ENCODE measurements around the gene RIN3.

DNA sequence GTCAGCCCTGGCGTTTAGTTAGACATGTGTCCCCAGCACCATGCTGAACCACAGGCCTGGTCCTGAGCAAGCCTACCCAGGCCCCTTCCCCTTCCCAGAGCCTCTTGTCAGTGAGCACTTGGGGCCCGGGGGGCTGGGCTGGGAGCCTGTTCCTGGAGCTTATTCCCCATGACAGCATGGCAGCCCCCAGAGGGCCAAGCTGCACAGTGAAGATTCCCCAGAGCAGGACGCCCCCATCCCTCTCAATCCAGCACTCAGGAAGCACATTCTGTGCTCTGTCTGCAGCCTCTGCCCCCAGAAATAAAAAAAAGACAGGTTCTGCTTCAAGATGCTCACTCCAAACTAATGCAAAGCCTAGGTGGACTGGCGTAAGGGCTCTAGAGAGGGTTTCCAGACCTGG lies 117.5 kb downstream of the RIN3 start:
- TF ChIP-seq, protein P1, sequence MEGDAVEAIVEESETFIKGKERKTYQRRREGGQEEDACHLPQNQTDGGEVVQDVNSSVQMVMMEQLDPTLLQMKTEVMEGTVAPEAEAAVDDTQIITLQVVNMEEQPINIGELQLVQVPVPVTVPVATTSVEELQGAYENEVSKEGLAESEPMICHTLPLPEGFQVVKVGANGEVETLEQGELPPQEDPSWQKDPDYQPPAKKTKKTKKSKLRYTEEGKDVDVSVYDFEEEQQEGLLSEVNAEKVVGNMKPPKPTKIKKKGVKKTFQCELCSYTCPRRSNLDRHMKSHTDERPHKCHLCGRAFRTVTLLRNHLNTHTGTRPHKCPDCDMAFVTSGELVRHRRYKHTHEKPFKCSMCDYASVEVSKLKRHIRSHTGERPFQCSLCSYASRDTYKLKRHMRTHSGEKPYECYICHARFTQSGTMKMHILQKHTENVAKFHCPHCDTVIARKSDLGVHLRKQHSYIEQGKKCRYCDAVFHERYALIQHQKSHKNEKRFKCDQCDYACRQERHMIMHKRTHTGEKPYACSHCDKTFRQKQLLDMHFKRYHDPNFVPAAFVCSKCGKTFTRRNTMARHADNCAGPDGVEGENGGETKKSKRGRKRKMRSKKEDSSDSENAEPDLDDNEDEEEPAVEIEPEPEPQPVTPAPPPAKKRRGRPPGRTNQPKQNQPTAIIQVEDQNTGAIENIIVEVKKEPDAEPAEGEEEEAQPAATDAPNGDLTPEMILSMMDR (IDR thresholded peaks at IDR 0.05 in 8 of 11, conservative IDR thresholded peaks at IDR 0.05 in 3 of 11), result no peak
- no peak for TF ChIP-seq POLR2A (IDR thresholded peaks at IDR 0.05)

Measured in spleen (tissue), 7 donors.